Kidney (tissue), 14 donors: Measurements from ENCODE around the gene FER. TPM values are rescaled to one million over a fixed set of nuclear protein-coding genes. Genes with fewer than 3 reads are reported as not detected.

Experiments
- DNase-seq, 5 donors: peaks; one replicate each; pipeline ENCODE4 v3.0.0-alpha.2; 2013 to 2020
- FAIRE-seq: peaks from 2 replicates; lab custom pipeline; 2012; peaks lifted over from hg19 to GRCh38; lab: Jason Lieb, UNC
- H3K27ac ChIP-seq, 2 donors: one replicate each; pipeline ENCODE4 v1.7.0; 2013; ENCODE audit warnings: low read depth in 2 of 2, low read length in 2 of 2, inconsistent platforms in 1 of 2
- H3K27me3 ChIP-seq: one replicate; pipeline ENCODE4 v1.7.1; 2013; ENCODE audit warnings: low read length, inconsistent platforms; ENCODE audit not compliant: control insufficient read depth, insufficient read depth
- H3K36me3 ChIP-seq, 3 donors: one replicate each; pipeline versions ENCODE4 v1.7.0 to v1.7.1; 2013; ENCODE audit warnings: low read length in 3 of 3, control low read depth in 1 of 3, inconsistent platforms in 1 of 3; ENCODE audit not compliant: insufficient read depth in 3 of 3, control insufficient read depth in 2 of 3
- H3K4me1 ChIP-seq, 3 donors: one replicate each; pipeline versions ENCODE4 v1.7.0 to v1.7.1; 2013; ENCODE audit warnings: low read length in 3 of 3, inconsistent platforms in 1 of 3, low read depth in 1 of 3; ENCODE audit not compliant: control insufficient read depth in 2 of 3, insufficient read depth in 2 of 3
- H3K4me3 ChIP-seq, 3 donors: one replicate each; pipeline versions ENCODE4 v1.7.0 to v1.8.1; 2013; ENCODE audit warnings: low read length in 3 of 3, control low read depth in 1 of 3, inconsistent platforms in 1 of 3
- H3K9ac ChIP-seq, 3 donors: one replicate each; pipeline versions ENCODE4 v1.7.0 to v1.7.1; 2013; ENCODE audit warnings: low read length in 3 of 3, control low read depth in 1 of 3, inconsistent platforms in 1 of 3
- H3K9me3 ChIP-seq, 3 donors: one replicate each; pipeline versions ENCODE4 v1.7.0 to v1.7.1; 2013; ENCODE audit warnings: low read length in 3 of 3, control low read depth in 1 of 3, inconsistent platforms in 1 of 3; ENCODE audit not compliant: control insufficient read depth in 2 of 3, insufficient read depth in 1 of 3
- intact Hi-C: fragments of 100-400 bp; cut with DNase I; formaldehyde crosslinking; loops from one replicate; pipeline ENCODE4 v1.11.1; 2022
- polyA plus RNA-seq: library from polyadenylated mRNA; stranded (reverse); fragments of 350-450 nt; fragmentation: Illumina TruSeq; extraction: RNeasy Lipid Tissue Mini Kit (QIAGEN cat#74804); gene quantifications from one replicate; pipeline ENCODE4 v1.2.3, GENCODE V29; 2014; ENCODE audit warnings: low read depth, low replicate concordance; ENCODE audit not compliant: insufficient read depth
- total RNA-seq: library from RNA; stranded (reverse); fragmentation: NEBNext Ultra II Directional; extraction: Animal tissue kit (Norgen Biotek cat#: 25700); gene quantifications from one replicate; pipeline ENCODE4 v1.2.1, GENCODE V29; 2021
- TF ChIP-seq, protein P1 (sequence below): IDR thresholded peaks from 3 replicates; pipeline ENCODE4 v1.5.1; 2012; ENCODE audit warnings: mild to moderate bottlenecking, moderate library complexity, borderline replicate concordance; ENCODE audit not compliant: insufficient read depth; ENCODE audit errors: extremely low read depth
- donor health status: control.
- donor health status: control.
- donor health status: control.
- donor health status: control.
- donor health status: control.
- donor health status: DM: yes; HTN: yes; CAD: no.
- donor health status: Normal renal cell carcinoma (clear cell type).

The FER gene
- total and polyA plus RNA-seq, 2 donors from 2014 or later = 2.1 to 38.2 TPM

DNA sequence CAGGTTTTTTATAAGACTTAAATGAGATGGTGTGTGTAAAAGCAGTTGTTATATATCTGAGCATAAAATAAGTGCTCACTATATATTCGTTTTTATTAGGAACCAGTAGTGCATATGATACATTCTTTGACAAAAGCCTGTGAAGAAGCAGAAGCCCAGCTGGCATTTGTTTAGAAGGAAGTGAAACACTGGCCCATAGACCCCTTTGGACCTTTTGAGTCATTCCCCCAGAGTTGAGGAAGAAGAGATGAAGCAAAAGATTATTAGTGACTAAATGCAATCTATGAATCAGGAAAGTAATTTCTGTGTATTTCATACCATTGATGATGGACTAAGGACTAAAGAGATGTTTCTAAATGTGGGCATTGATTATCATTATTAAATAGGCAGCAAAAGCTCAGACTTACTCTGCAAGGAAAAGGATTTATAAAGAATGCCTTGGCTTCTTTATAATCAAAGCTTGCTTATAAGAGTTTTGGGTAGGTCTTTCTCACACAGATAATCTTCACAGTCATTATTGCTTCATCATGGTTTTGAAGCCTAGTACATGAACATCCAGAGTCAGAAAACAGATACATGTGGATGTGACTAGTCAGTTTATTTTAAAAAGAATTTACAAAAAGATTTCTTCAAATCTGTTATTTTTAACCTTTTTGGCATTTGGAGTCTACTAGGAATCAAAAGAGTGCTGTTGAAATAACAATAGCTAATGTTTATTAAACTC is 16.9 kb upstream of the FER start:
- no peaks in the 10 kb centered on the region for H3K36me3 ChIP-seq
- H3K9me3 ChIP-seq = no peaks in the 10 kb centered on the region
- no peak overlapping the region for H3K9ac ChIP-seq
- DNase-seq (no peak), FAIRE-seq (no peak)
- H3K27ac ChIP-seq = no peak overlapping the region
- TF ChIP-seq, protein P1, sequence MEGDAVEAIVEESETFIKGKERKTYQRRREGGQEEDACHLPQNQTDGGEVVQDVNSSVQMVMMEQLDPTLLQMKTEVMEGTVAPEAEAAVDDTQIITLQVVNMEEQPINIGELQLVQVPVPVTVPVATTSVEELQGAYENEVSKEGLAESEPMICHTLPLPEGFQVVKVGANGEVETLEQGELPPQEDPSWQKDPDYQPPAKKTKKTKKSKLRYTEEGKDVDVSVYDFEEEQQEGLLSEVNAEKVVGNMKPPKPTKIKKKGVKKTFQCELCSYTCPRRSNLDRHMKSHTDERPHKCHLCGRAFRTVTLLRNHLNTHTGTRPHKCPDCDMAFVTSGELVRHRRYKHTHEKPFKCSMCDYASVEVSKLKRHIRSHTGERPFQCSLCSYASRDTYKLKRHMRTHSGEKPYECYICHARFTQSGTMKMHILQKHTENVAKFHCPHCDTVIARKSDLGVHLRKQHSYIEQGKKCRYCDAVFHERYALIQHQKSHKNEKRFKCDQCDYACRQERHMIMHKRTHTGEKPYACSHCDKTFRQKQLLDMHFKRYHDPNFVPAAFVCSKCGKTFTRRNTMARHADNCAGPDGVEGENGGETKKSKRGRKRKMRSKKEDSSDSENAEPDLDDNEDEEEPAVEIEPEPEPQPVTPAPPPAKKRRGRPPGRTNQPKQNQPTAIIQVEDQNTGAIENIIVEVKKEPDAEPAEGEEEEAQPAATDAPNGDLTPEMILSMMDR = no peak
- H3K4me3 ChIP-seq = no peak overlapping the region
- no peaks in the 10 kb centered on the region for H3K4me1 ChIP-seq
- no peaks in the 10 kb centered on the region for H3K27me3 ChIP-seq
- intact Hi-C loops = no loop called here

DNA sequence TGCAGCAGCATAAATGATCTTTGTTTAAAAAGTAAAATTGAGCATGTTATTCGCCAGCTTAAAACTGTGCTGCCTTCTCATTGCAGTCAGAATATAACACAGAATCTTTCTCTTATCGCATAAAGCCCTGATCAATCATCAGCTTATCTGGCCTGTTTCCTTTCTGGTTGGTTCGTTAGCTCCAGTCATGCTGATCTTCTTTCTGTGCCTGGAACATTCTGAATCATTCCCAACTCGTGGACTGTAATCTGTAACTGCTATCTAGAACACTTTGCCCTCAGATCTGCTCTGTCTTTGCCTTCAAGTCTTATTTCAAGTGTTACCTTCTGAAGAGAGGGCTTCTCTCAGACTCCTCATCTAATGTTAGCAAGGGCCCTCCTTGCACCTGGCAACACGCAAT is 11.9 kb upstream of the FER start:
- Histone ChIP-seq H3K4me1 (no peaks in the 10 kb centered on the region), H3K27me3 (no peaks in the 10 kb centered on the region), H3K4me3 (no peak overlapping the region), H3K36me3 (no peaks in the 10 kb centered on the region), H3K27ac (peak overlapping the region in 1 of 2 donors; percentile 30), H3K9me3 (no peaks in the 10 kb centered on the region), H3K9ac (no peak overlapping the region)
- TF ChIP-seq, protein P1 = no peak
- DNase-seq (no peak), FAIRE-seq (no peak)
- intact Hi-C loops = no loop called here

DNA sequence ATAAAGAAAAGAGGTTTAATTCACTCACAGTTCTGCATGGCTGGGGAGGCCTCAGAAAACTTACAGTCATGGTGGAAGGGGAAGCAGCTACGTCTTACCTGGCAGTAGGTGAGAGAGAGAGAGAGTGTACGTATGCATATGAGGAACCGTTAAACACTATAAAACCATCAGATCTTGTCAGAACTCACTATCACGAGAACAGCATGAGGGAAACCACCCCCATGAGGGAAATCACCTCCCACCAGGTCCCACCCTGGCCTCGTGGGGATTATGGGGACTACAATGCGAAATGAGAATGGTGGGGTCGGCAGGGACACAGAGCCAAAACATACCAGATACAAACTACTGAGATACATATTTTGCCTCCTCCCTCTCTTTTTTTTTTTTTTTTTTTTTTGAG is 10.8 kb upstream of the FER start:
- no peak overlapping the region for H3K27ac ChIP-seq
- H3K4me1 ChIP-seq = no peaks in the 10 kb centered on the region
- no peaks in the 10 kb centered on the region for H3K36me3 ChIP-seq
- no peak overlapping the region for H3K9ac ChIP-seq
- no peak overlapping the region for H3K4me3 ChIP-seq
- no peak for DNase-seq
- no peaks in the 10 kb centered on the region for H3K9me3 ChIP-seq
- no peaks in the 10 kb centered on the region for H3K27me3 ChIP-seq
- TF ChIP-seq, protein P1 = no peak
- intact Hi-C loops = no loop called here
- no peak for FAIRE-seq
